ENCODE measurements around the gene PIK3CB. TPM values are rescaled to one million over a fixed set of nuclear protein-coding genes. Genes with fewer than 3 reads are reported as not detected.

PIK3CB gene
- total RNA-seq, 2 donors from 2014 or later = 43.4 to 51.5 TPM

DNA sequence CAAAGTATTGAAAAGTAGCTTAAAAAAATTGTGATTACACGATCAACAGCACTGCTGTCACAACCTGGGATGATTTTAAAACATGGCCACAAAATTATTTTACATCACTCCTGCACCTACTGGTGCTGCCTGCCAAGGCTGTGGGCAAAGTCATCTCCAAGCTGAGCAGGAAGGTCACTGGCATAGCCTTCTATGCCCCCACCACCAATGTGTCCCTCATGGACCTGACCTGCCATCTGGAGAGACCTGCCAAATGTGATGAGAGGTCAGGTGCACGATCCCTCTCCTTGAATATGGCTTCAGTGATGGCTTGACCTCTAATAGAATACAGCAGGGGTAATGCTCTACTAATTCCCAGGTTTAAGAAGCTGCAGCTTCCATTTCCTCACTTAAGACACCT is 57.8 kb downstream of the PIK3CB start:
- intact Hi-C loops (cut with DNase I) = no loop called here
- Histone ChIP-seq H3K9ac (ENCODE audit: low read depth in 2 of 2, low read length in 2 of 2) (no peak overlapping the region), H3K27ac (no peak overlapping the region), H3K4me1 (no peaks in the 10 kb centered on the region), H3K4me3 (no peak overlapping the region), H3K9me3 (no peaks in the 10 kb centered on the region), H3K36me3 (no peaks in the 10 kb centered on the region), H3K27me3 (no peaks in the 10 kb centered on the region)
- DNase-seq = no peak
- TF ChIP-seq, protein P1, sequence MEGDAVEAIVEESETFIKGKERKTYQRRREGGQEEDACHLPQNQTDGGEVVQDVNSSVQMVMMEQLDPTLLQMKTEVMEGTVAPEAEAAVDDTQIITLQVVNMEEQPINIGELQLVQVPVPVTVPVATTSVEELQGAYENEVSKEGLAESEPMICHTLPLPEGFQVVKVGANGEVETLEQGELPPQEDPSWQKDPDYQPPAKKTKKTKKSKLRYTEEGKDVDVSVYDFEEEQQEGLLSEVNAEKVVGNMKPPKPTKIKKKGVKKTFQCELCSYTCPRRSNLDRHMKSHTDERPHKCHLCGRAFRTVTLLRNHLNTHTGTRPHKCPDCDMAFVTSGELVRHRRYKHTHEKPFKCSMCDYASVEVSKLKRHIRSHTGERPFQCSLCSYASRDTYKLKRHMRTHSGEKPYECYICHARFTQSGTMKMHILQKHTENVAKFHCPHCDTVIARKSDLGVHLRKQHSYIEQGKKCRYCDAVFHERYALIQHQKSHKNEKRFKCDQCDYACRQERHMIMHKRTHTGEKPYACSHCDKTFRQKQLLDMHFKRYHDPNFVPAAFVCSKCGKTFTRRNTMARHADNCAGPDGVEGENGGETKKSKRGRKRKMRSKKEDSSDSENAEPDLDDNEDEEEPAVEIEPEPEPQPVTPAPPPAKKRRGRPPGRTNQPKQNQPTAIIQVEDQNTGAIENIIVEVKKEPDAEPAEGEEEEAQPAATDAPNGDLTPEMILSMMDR (IDR thresholded peaks at IDR 0.05) = no peak

DNA sequence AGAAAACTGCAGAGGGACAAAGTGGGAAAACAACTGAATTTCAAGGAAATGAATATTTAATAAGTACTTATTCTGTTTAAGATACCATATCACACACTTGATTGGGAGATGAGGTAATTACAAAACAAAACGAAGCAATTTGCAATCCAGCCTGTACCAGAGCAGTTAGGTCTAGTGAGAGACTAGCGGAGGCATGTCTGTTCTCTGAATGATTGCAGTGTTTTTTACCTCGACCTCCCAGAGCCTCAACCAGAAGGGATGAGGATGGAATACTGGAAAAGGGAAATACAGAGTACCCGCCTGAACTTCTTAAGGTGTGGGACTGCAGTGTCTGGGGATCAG is 59.5 kb downstream of the PIK3CB start:
- Histone ChIP-seq H3K36me3 (no peaks in the 10 kb centered on the region), H3K4me3 (no peak overlapping the region), H3K27ac (peak overlapping the region; percentile 21), H3K9me3 (no peaks in the 10 kb centered on the region), H3K27me3 (no peaks in the 10 kb centered on the region), H3K4me1 (no peaks in the 10 kb centered on the region), H3K9ac (ENCODE audit: low read depth in 2 of 2, low read length in 2 of 2) (peak overlapping the region; percentile 1 to 24)
- no peak for DNase-seq
- intact Hi-C loops (cut with DNase I) = no loop called here
- TF ChIP-seq, protein P1 (IDR thresholded peaks at IDR 0.05) = no peak

DNA sequence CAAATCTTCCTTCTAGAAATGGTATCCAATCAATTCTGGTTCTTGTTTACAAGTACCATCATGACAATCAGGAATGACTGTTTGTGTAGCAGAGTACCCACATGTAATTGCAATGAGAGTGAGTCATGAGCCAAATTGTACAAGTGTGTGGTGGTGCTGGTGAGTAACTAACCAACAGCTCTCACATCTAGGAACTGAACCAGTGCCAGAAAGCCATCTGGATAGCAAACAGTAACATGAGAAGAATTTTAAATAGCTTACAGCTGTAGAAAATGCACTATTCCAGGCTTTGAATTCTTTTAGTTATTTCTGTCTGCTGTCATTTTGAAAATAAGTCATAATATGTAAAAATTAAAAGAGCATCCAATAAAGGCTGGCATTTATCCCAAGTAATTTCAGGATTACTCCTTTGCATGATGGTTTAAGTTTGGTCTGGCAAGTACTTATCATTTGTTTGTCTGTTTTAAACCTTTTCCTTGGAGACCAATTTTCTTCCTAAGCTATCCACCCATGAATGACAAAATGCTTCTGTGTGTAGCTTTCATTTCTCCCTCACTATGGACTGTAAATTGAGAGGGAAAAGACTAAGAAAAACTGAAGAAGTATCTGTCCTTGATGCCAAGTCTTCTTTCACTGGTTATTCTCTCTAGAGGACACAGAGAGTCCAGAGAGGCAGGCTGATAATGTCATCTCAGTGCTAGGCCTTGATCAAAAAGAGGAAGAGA is 60.0 kb downstream of the PIK3CB start:
- no peaks in the 10 kb centered on the region for H3K4me1 ChIP-seq
- H3K9me3 ChIP-seq = no peaks in the 10 kb centered on the region
- H3K4me3 ChIP-seq = no peak overlapping the region
- H3K36me3 ChIP-seq = no peaks in the 10 kb centered on the region
- peak overlapping the region; percentile 21 for H3K27ac ChIP-seq
- intact Hi-C loops (cut with DNase I) = no loop called here
- TF ChIP-seq, protein P1 (IDR thresholded peaks at IDR 0.05) = no peak
- H3K27me3 ChIP-seq = no peaks in the 10 kb centered on the region
- H3K9ac ChIP-seq (ENCODE audit: low read depth in 2 of 2, low read length in 2 of 2) = peak overlapping the region in 1 of 2 donors; percentile 1
- DNase-seq = peak; percentile 63

DNA sequence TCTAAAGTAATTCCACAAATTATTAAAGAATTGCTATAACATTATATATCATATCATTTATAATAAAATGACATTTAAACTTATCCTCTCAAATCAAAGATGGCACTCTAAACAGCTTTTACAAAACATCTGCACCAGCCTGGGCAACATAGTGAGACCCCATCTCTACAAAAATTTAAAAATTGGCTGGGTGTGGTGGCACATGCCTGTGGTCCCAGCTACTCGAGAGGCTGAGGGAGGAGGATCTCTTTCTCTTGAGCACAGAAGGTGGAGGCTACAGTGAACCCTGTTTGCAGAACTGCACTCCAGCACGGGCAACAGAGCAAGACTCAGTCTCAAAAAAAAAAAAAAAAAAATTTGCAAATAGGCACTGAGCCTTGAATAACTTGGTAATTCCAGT is 63.1 kb downstream of the PIK3CB start:
- Histone ChIP-seq H3K4me3 (no peak overlapping the region), H3K9ac (ENCODE audit: low read depth in 2 of 2, low read length in 2 of 2) (no peak overlapping the region), H3K27ac (no peak overlapping the region), H3K4me1 (no peaks in the 10 kb centered on the region), H3K27me3 (no peaks in the 10 kb centered on the region), H3K36me3 (no peaks in the 10 kb centered on the region), H3K9me3 (no peaks in the 10 kb centered on the region)
- DNase-seq = no peak
- TF ChIP-seq, protein P1 (IDR thresholded peaks at IDR 0.05) = no peak
- intact Hi-C loops (cut with DNase I) = no loop called here

DNA sequence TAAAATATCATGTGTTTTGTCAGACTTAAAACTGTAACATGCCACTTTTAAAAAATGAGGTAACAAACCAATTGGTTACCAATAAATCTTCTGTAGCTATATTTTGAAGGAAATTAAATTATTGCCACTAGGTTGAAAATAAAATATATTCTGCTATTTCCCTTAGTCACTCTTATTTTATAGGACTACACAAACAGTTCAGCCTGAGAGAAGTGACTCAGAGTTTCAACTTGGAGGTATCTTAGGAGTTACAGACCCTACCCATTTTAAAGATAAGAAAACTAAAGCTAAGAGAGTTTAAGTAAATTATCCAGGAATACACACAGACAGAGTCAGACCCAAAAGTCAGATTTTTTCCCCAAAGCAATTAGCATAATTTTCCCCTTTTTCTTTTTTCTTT is 65.1 kb downstream of the PIK3CB start:
- Histone ChIP-seq H3K36me3 (no peaks in the 10 kb centered on the region), H3K27me3 (no peaks in the 10 kb centered on the region), H3K4me1 (no peaks in the 10 kb centered on the region), H3K9ac (ENCODE audit: low read depth in 2 of 2, low read length in 2 of 2) (no peak overlapping the region), H3K9me3 (no peaks in the 10 kb centered on the region), H3K27ac (no peak overlapping the region), H3K4me3 (no peak overlapping the region)
- no peak for DNase-seq
- TF ChIP-seq, protein P1 (IDR thresholded peaks at IDR 0.05) = no peak
- intact Hi-C loops (cut with DNase I) = no loop called here

Measured in colonic mucosa (tissue), 4 donors.